K562 (cell line): ENCODE data around the gene TNIK.

Experiments
- CBX2 ChIP-seq: fragments of 200-600 bp; sonication (generic); IDR thresholded peaks from one replicate; pipeline ENCODE4 v1.6.1; 2012; ENCODE audit warnings: mild to moderate bottlenecking, low read length, inconsistent platforms; ENCODE audit not compliant: insufficient read depth, poor library complexity, severe bottlenecking
- CSDE1 ChIP-seq, 2 experiments: fragments of 450-650 bp; IDR thresholded peaks; 2 replicates each; pipeline ENCODE4 v1.6.1; 2016; ENCODE audit warnings: mild to moderate bottlenecking in 1 of 2
- JUN ChIP-seq, 2 experiments: sonication (generic) in 1 of 2; formaldehyde crosslinking in 1 of 2; IDR thresholded peaks; 2 replicates each; pipeline versions ENCODE4 v1.6.1 to v1.8.0; 2012 to 2022; ENCODE audit warnings: borderline replicate concordance in 2 of 2, mild to moderate bottlenecking in 2 of 2, improper control_type of control experiment in 1 of 2, low read depth in 1 of 2, low read length in 1 of 2, missing genetic modification reagents in 1 of 2
- KAT7 ChIP-seq: sonication (generic); formaldehyde crosslinking; IDR thresholded peaks from 2 replicates; pipeline ENCODE4 v1.8.0; 2022; ENCODE audit warnings: missing genetic modification reagents, mild to moderate bottlenecking, borderline replicate concordance
- MTA2 ChIP-seq: fragments of 450-650 bp; IDR thresholded peaks from 2 replicates; pipeline ENCODE4 v1.6.1; 2016; ENCODE audit warnings: low read depth
- POLR2A ChIP-seq: fragments of 450-650 bp; conservative IDR thresholded peaks from 2 replicates; pipeline ENCODE4 v1.6.1; 2016
- SNAPC5 ChIP-seq: fragments of 250-450 bp; sonication (Bioruptor Pico); IDR thresholded peaks from 2 replicates; pipeline ENCODE4 v1.8.0; 2021; ENCODE audit warnings: moderate library complexity, mild to moderate bottlenecking, inconsistent platforms
- TEAD4 ChIP-seq, 2 experiments: sonication (generic) in 1 of 2; formaldehyde crosslinking in 1 of 2; IDR thresholded peaks; 2 replicates each; pipeline versions ENCODE4 v1.6.1 to v1.8.0; 2012 to 2022; ENCODE audit warnings: borderline replicate concordance in 1 of 2, inconsistent platforms in 1 of 2, low read length in 1 of 2, mild to moderate bottlenecking in 1 of 2, missing genetic modification reagents in 1 of 2
- ZBTB33 ChIP-seq: sonication (generic); formaldehyde crosslinking; IDR thresholded peaks from 2 replicates; pipeline ENCODE4 v1.8.1; 2023; ENCODE audit warnings: mild to moderate bottlenecking, missing genetic modification reagents
- ZNF232 ChIP-seq: sonication (generic); formaldehyde crosslinking; IDR thresholded peaks from 2 replicates; pipeline ENCODE4 v1.8.0; 2022; ENCODE audit warnings: mild to moderate bottlenecking, missing genetic modification reagents
- TF ChIP-seq, protein P1 (sequence below): sonication (generic); formaldehyde crosslinking; IDR thresholded peaks from 2 replicates; pipeline ENCODE4 v1.8.1; 2023; ENCODE audit warnings: mild to moderate bottlenecking, missing genetic modification reagents
- TF ChIP-seq, protein P2 (sequence below), 2 experiments: IDR thresholded peaks in 1 of 2; conservative IDR thresholded peaks in 1 of 2; 2 replicates each; pipeline ENCODE4 v1.6.1; 2016; ENCODE audit warnings: low read depth in 2 of 2, mild to moderate bottlenecking in 1 of 2, missing compliant biosample characterization in 1 of 2, missing genetic modification characterization in 1 of 2, moderate library complexity in 1 of 2
- TF ChIP-seq, protein P3 (sequence below): IDR thresholded peaks from 2 replicates; pipeline ENCODE4 v1.6.1; 2014; ENCODE audit warnings: antibody characterized with exemption

DNA sequence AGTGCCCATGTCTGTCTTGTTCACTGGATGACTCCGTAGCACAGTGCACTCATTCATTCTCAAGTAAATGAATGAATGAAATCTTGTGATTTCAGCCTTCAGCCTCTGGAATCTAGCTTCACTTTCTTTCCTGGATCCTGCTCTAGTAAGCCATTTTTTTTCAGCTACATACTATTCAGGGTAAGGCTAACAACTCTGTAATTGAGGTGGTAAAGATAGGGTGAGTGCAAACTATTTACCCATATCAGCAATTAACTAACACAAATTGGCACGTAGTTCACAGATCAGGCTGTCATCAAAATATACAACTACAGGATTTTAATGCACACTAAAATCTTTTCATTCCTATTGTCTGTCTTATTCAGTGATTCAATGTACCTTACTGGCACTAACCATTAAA lies 238.6 kb downstream of the TNIK start:
- TF ChIP-seq KAT7 (CRISPR knock-in tag) (no peak), JUN (IDR thresholded peaks at IDR 0.05; ENCODE audit: borderline replicate concordance, low read depth, low read length) (no peak), JUN (CRISPR knock-in tag; IDR thresholded peaks at IDR 0.05; ENCODE audit: borderline replicate concordance) (no peak), ZNF232 (CRISPR knock-in tag) (no peak), CSDE1 (IDR thresholded peaks at IDR 0.05) (no peak), POLR2A (no peak), CBX2 (no peak), MTA2 (no peak), SNAPC5 (CRISPR knock-in tag) (no peak), ZBTB33 (no peak), TEAD4 (IDR thresholded peaks at IDR 0.05; ENCODE audit: low read length) (no peak), TEAD4 (CRISPR knock-in tag; IDR thresholded peaks at IDR 0.05; ENCODE audit: borderline replicate concordance) (no peak)
- TF ChIP-seq, protein P1, sequence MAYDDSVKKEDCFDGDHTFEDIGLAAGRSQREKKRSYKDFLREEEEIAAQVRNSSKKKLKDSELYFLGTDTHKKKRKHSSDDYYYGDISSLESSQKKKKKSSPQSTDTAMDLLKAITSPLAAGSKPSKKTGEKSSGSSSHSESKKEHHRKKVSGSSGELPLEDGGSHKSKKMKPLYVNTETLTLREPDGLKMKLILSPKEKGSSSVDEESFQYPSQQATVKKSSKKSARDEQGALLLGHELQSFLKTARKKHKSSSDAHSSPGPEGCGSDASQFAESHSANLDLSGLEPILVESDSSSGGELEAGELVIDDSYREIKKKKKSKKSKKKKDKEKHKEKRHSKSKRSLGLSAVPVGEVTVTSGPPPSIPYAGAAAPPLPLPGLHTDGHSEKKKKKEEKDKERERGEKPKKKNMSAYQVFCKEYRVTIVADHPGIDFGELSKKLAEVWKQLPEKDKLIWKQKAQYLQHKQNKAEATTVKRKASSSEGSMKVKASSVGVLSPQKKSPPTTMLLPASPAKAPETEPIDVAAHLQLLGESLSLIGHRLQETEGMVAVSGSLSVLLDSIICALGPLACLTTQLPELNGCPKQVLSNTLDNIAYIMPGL (CRISPR knock-in tag), result no peak
- TF ChIP-seq, protein P2, sequence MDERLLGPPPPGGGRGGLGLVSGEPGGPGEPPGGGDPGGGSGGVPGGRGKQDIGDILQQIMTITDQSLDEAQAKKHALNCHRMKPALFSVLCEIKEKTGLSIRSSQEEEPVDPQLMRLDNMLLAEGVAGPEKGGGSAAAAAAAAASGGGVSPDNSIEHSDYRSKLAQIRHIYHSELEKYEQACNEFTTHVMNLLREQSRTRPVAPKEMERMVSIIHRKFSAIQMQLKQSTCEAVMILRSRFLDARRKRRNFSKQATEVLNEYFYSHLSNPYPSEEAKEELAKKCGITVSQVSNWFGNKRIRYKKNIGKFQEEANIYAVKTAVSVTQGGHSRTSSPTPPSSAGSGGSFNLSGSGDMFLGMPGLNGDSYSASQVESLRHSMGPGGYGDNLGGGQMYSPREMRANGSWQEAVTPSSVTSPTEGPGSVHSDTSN (CRISPR knock-in tag; IDR thresholded peaks at IDR 0.05; ENCODE audit: low read depth), result no peak
- TF ChIP-seq, protein P2 (tag; conservative IDR thresholded peaks at IDR 0.05; ENCODE audit: low read depth), result no peak
- TF ChIP-seq, protein P3, sequence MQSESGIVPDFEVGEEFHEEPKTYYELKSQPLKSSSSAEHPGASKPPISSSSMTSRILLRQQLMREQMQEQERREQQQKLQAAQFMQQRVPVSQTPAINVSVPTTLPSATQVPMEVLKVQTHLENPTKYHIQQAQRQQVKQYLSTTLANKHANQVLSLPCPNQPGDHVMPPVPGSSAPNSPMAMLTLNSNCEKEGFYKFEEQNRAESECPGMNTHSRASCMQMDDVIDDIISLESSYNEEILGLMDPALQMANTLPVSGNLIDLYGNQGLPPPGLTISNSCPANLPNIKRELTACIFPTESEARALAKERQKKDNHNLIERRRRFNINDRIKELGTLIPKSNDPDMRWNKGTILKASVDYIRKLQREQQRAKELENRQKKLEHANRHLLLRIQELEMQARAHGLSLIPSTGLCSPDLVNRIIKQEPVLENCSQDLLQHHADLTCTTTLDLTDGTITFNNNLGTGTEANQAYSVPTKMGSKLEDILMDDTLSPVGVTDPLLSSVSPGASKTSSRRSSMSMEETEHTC, result no peak
